KOPT-K1 (cell line): ENCODE results near the gene DYNC2LI1.

ENCODE experiments used
- H3K27ac ChIP-seq: fragments of 200-600 bp; sonication (generic); 2 replicates; pipeline ENCODE4 v1.5.1; 2016; ENCODE audit warnings: antibody characterized with exemption, mild to moderate bottlenecking, low read depth, low read length; ENCODE audit not compliant: poor library complexity, severe bottlenecking
- H3K36me3 ChIP-seq: fragments of 200-600 bp; sonication (generic); 2 replicates; pipeline ENCODE4 v1.5.1; 2017; ENCODE audit warnings: antibody characterized with exemption, mild to moderate bottlenecking, low read length, moderate library complexity; ENCODE audit not compliant: insufficient read depth
- H3K9me3 ChIP-seq: fragments of 200-600 bp; sonication (generic); 2 replicates; pipeline ENCODE4 v1.5.1; 2017; ENCODE audit warnings: antibody characterized with exemption, low read length, mild to moderate bottlenecking; ENCODE audit not compliant: insufficient read depth, poor library complexity, severe bottlenecking

DYNC2LI1 gene

GRCh38 chr2:43790147-43790546 is 16.3 kb downstream of the DYNC2LI1 start:
- no peaks in the 10 kb centered on the region for H3K9me3 ChIP-seq
- no peak overlapping the region for H3K27ac ChIP-seq
- H3K36me3 ChIP-seq, result no peaks in the 10 kb centered on the region

GRCh38 chr2:43791035-43791765 is 17.4 kb downstream of the DYNC2LI1 start:
- H3K9me3 ChIP-seq, result no peaks in the 10 kb centered on the region
- no peaks in the 10 kb centered on the region for H3K36me3 ChIP-seq
- no peak overlapping the region for H3K27ac ChIP-seq

GRCh38 chr2:43792653-43793052 is 18.8 kb downstream of the DYNC2LI1 start:
- no peaks in the 10 kb centered on the region for H3K36me3 ChIP-seq
- no peaks in the 10 kb centered on the region for H3K9me3 ChIP-seq
- H3K27ac ChIP-seq, result no peak overlapping the region

- Histone ChIP-seq H3K36me3 (no peaks in the 10 kb centered on the region), H3K9me3 (no peaks in the 10 kb centered on the region), H3K27ac (no peak overlapping the region)
These were observed 21.1 kb downstream of the DYNC2LI1 start for GRCh38 chr2:43794956-43795355.

- no peak overlapping the region for H3K27ac ChIP-seq
- H3K9me3 ChIP-seq, result no peaks in the 10 kb centered on the region
- no peaks in the 10 kb centered on the region for H3K36me3 ChIP-seq
These were observed 22.4 kb downstream of the DYNC2LI1 start for GRCh38 chr2:43796206-43796605.

- Histone ChIP-seq H3K27ac (no peak overlapping the region), H3K36me3 (no peaks in the 10 kb centered on the region), H3K9me3 (no peaks in the 10 kb centered on the region)
These were observed 24.5 kb downstream of the DYNC2LI1 start for GRCh38 chr2:43798300-43798699.

GRCh38 chr2:43800894-43801293 is 27.1 kb downstream of the DYNC2LI1 start:
- Histone ChIP-seq H3K27ac (no peak overlapping the region), H3K36me3 (no peaks in the 10 kb centered on the region), H3K9me3 (no peaks in the 10 kb centered on the region)

GRCh38 chr2:43802135-43802534 is 28.3 kb downstream of the DYNC2LI1 start:
- Histone ChIP-seq H3K27ac (no peak overlapping the region), H3K9me3 (no peaks in the 10 kb centered on the region), H3K36me3 (no peaks in the 10 kb centered on the region)

- no peaks in the 10 kb centered on the region for H3K9me3 ChIP-seq
- H3K36me3 ChIP-seq, result no peaks in the 10 kb centered on the region
- no peak overlapping the region for H3K27ac ChIP-seq
These were observed 29.3 kb downstream of the DYNC2LI1 start for GRCh38 chr2:43803113-43803512.

GRCh38 chr2:43806719-43807031 is 32.8 kb downstream of the DYNC2LI1 start:
- Histone ChIP-seq H3K27ac (no peak overlapping the region), H3K36me3 (no peaks in the 10 kb centered on the region), H3K9me3 (no peaks in the 10 kb centered on the region)

GRCh38 chr2:43810452-43810851 is 36.6 kb downstream of the DYNC2LI1 start:
- Histone ChIP-seq H3K27ac (no peak overlapping the region), H3K9me3 (no peaks in the 10 kb centered on the region), H3K36me3 (no peaks in the 10 kb centered on the region)

GRCh38 chr2:43810888-43811287 is 37.0 kb downstream of the DYNC2LI1 start:
- Histone ChIP-seq H3K9me3 (peaks cover 2% of the 10 kb centered on the region), H3K27ac (no peak overlapping the region)

GRCh38 chr2:43812006-43812405 is 38.2 kb downstream of the DYNC2LI1 start:
- Histone ChIP-seq H3K9me3 (peaks cover 6% of the 10 kb centered on the region), H3K36me3 (no peaks in the 10 kb centered on the region), H3K27ac (no peak overlapping the region)

More at GRCh38 chr2:43810888-43811287, 37.0 kb downstream of the DYNC2LI1 start:
- H3K36me3 ChIP-seq, result no peaks in the 10 kb centered on the region

GRCh38 chr2:43812947-43813346 is 39.1 kb downstream of the DYNC2LI1 start:
- Histone ChIP-seq H3K36me3 (no peaks in the 10 kb centered on the region), H3K9me3 (peaks cover 6% of the 10 kb centered on the region), H3K27ac (no peak overlapping the region)

GRCh38 chr2:43814711-43815110 is 40.9 kb downstream of the DYNC2LI1 start:
- no peak overlapping the region for H3K27ac ChIP-seq
- H3K9me3 ChIP-seq, result peaks cover 6% of the 10 kb centered on the region
- H3K36me3 ChIP-seq, result no peaks in the 10 kb centered on the region

- H3K36me3 ChIP-seq, result no peaks in the 10 kb centered on the region
- peaks cover 6% of the 10 kb centered on the region for H3K9me3 ChIP-seq
These were observed 44.9 kb downstream of the DYNC2LI1 start for GRCh38 chr2:43818761-43819160.

More at GRCh38 chr2:43818761-43819160, 44.9 kb downstream of the DYNC2LI1 start:
- no peak overlapping the region for H3K27ac ChIP-seq
